SKM-1 (cell line): ENCODE measurements around the gene CFAP61.

Source experiments
- DNase-seq: peaks from one replicate; lab custom pipeline; 2025; ENCODE audit not compliant: unreplicated experiment; lab: John Stamatoyannopoulos, UW

CFAP61 gene

GRCh38 chr20:20273286-20273685 is 221.0 kb downstream of the CFAP61 start:
- DNase-seq = no peak

- no peak for DNase-seq
These were observed 222.5 kb downstream of the CFAP61 start for GRCh38 chr20:20274821-20275220.

GRCh38 chr20:20275636-20276035 is 223.3 kb downstream of the CFAP61 start:
- no peak for DNase-seq

GRCh38 chr20:20276811-20277530 is 224.6 kb downstream of the CFAP61 start:
- DNase-seq = no peak

GRCh38 chr20:20277894-20278335 is 225.6 kb downstream of the CFAP61 start:
- DNase-seq = no peak

- no peak for DNase-seq
These were observed 233.7 kb downstream of the CFAP61 start for GRCh38 chr20:20286061-20286460.

- no peak for DNase-seq
These were observed 237.0 kb downstream of the CFAP61 start for GRCh38 chr20:20289331-20289730.

- no peak for DNase-seq
These were observed 240.1 kb downstream of the CFAP61 start for GRCh38 chr20:20292472-20292871.

GRCh38 chr20:20293141-20293540 is 240.8 kb downstream of the CFAP61 start:
- no peak for DNase-seq

GRCh38 chr20:20293691-20294385 is 241.5 kb downstream of the CFAP61 start:
- DNase-seq = no peak

GRCh38 chr20:20295621-20296498 is 243.5 kb downstream of the CFAP61 start:
- no peak for DNase-seq

- DNase-seq = no peak
These were observed 244.8 kb downstream of the CFAP61 start for GRCh38 chr20:20297181-20297580.

GRCh38 chr20:20297752-20298151 is 245.4 kb downstream of the CFAP61 start:
- DNase-seq = no peak

- no peak for DNase-seq
These were observed 247.6 kb downstream of the CFAP61 start for GRCh38 chr20:20299904-20300303.

- DNase-seq = no peak
These were observed 251.0 kb downstream of the CFAP61 start for GRCh38 chr20:20303320-20303719.

GRCh38 chr20:20303742-20304141 is 251.4 kb downstream of the CFAP61 start:
- DNase-seq = no peak

GRCh38 chr20:20304942-20305341 is 252.6 kb downstream of the CFAP61 start:
- DNase-seq = no peak

GRCh38 chr20:20312562-20312961 is 260.2 kb downstream of the CFAP61 start:
- no peak for DNase-seq

- no peak for DNase-seq
These were observed 264.9 kb downstream of the CFAP61 start for GRCh38 chr20:20317195-20317594.

GRCh38 chr20:20317621-20318364 is 265.5 kb downstream of the CFAP61 start:
- no peak for DNase-seq
